ENCODE measurements around the gene FAT1. TPM values are rescaled to one million over a fixed set of nuclear protein-coding genes. Genes with fewer than 3 reads are reported as not detected.
"Not testable (repeated sequence)": the region's sequence is repeated elsewhere in the genome, so short reads cannot be mapped to it uniquely, and the experiment has no call there.

FAT1 gene
- total RNA-seq (215 TPM), polyA plus RNA-seq (40.8 TPM)

GRCh38 chr4:186723292-186724057 lies at the start of gene FAT1:
Gene FAT1 (minus strand): TSS chr4:186723856. CDS start chr4:186709827, 14,029 bp downstream.
- under 1% methylated on average over 112 of the region's 112 CpGs for WGBS
- H3K4me3 ChIP-seq (ENCODE audit: low read depth, low read length): peak within 1 kb of the TSS; percentile 74
- peak within 1 kb of the TSS; percentile 77 for H3K27ac ChIP-seq (ENCODE audit: low read depth)
- no peak for DNase-seq (ENCODE audit: extremely low spot score)
- no peaks in the 10 kb centered on the region for H3K36me3 ChIP-seq (ENCODE audit: insufficient read depth)
- no peaks in the 10 kb centered on the region for H3K4me1 ChIP-seq (ENCODE audit: insufficient read depth)

GRCh38 chr4:186772936-186773487 lies 49.4 kb upstream of the FAT1 start:
- Histone ChIP-seq H3K27ac (ENCODE audit: low read depth) (no peak overlapping the region), H3K4me3 (ENCODE audit: low read depth, low read length) (no peak overlapping the region), H3K36me3 (ENCODE audit: insufficient read depth) (peaks cover 1% of the 10 kb centered on the region), H3K4me1 (ENCODE audit: insufficient read depth) (no peaks in the 10 kb centered on the region)
- 76% methylated on average over 12 of the region's 12 CpGs for WGBS
- DNase-seq (ENCODE audit: extremely low spot score): no peak

GRCh38 chr4:186771624-186772023 lies 48.0 kb upstream of the FAT1 start:
- 45% methylated on average over 2 of the region's 2 CpGs for WGBS
- H3K4me3 ChIP-seq (ENCODE audit: low read depth, low read length): no peak overlapping the region
- H3K36me3 ChIP-seq (ENCODE audit: insufficient read depth): peaks cover 1% of the 10 kb centered on the region
- DNase-seq (ENCODE audit: extremely low spot score): no peak
- H3K4me1 ChIP-seq (ENCODE audit: insufficient read depth): no peaks in the 10 kb centered on the region
- no peak overlapping the region for H3K27ac ChIP-seq (ENCODE audit: low read depth)

GRCh38 chr4:186770481-186771175 lies 47.0 kb upstream of the FAT1 start:
- H3K4me1 ChIP-seq (ENCODE audit: insufficient read depth): no peaks in the 10 kb centered on the region
- no peak for DNase-seq (ENCODE audit: extremely low spot score)
- no peak overlapping the region for H3K27ac ChIP-seq (ENCODE audit: low read depth)
- peaks cover 1% of the 10 kb centered on the region for H3K36me3 ChIP-seq (ENCODE audit: insufficient read depth)
- H3K4me3 ChIP-seq (ENCODE audit: low read depth, low read length): no peak overlapping the region
- 79% methylated on average over 4 of the region's 4 CpGs for WGBS

- Histone ChIP-seq H3K4me3 (ENCODE audit: low read depth, low read length) (no peak overlapping the region), H3K27ac (ENCODE audit: low read depth) (no peak overlapping the region), H3K36me3 (ENCODE audit: insufficient read depth) (no peaks in the 10 kb centered on the region), H3K4me1 (ENCODE audit: insufficient read depth) (no peaks in the 10 kb centered on the region)
- no peak for DNase-seq (ENCODE audit: extremely low spot score)
- 93% methylated on average over 3 of the region's 4 CpGs for whole genome bisulfite sequencing
Observed at GRCh38 chr4:186767794-186768193, 44.1 kb upstream of the FAT1 start.

- no peaks in the 10 kb centered on the region for H3K4me1 ChIP-seq (ENCODE audit: insufficient read depth)
Observed at GRCh38 chr4:186765673-186766546, 42.3 kb upstream of the FAT1 start.

GRCh38 chr4:186765138-186765537 lies 41.5 kb upstream of the FAT1 start:
- Histone ChIP-seq H3K27ac (ENCODE audit: low read depth) (no peak overlapping the region), H3K4me1 (ENCODE audit: insufficient read depth) (no peaks in the 10 kb centered on the region), H3K36me3 (ENCODE audit: insufficient read depth) (no peaks in the 10 kb centered on the region), H3K4me3 (ENCODE audit: low read depth, low read length) (no peak overlapping the region)
- WGBS: 43% methylated on average over 9 of the region's 9 CpGs
- DNase-seq (ENCODE audit: extremely low spot score): no peak

More at GRCh38 chr4:186765673-186766546, 42.3 kb upstream of the FAT1 start:
- H3K27ac ChIP-seq (ENCODE audit: low read depth): no peak overlapping the region
- no peaks in the 10 kb centered on the region for H3K36me3 ChIP-seq (ENCODE audit: insufficient read depth)
- WGBS: 77% methylated on average over 18 of the region's 18 CpGs
- no peak overlapping the region for H3K4me3 ChIP-seq (ENCODE audit: low read depth, low read length)
- no peak for DNase-seq (ENCODE audit: extremely low spot score)

GRCh38 chr4:186764457-186764856 lies 40.8 kb upstream of the FAT1 start:
- no peak for DNase-seq (ENCODE audit: extremely low spot score)
- no peak overlapping the region for H3K4me3 ChIP-seq (ENCODE audit: low read depth, low read length)
- H3K4me1 ChIP-seq (ENCODE audit: insufficient read depth): no peaks in the 10 kb centered on the region
- WGBS: 94% methylated on average over 4 of the region's 4 CpGs
- no peak overlapping the region for H3K27ac ChIP-seq (ENCODE audit: low read depth)
- no peaks in the 10 kb centered on the region for H3K36me3 ChIP-seq (ENCODE audit: insufficient read depth)

- Histone ChIP-seq H3K36me3 (ENCODE audit: insufficient read depth) (no peaks in the 10 kb centered on the region), H3K27ac (ENCODE audit: low read depth) (no peak overlapping the region), H3K4me3 (ENCODE audit: low read depth, low read length) (no peak overlapping the region), H3K4me1 (ENCODE audit: insufficient read depth) (no peaks in the 10 kb centered on the region)
- 81% methylated on average over 4 of the region's 4 CpGs for WGBS
- no peak for DNase-seq (ENCODE audit: extremely low spot score)
Observed at GRCh38 chr4:186762865-186763264, 39.2 kb upstream of the FAT1 start.

GRCh38 chr4:186762361-186762760 lies 38.7 kb upstream of the FAT1 start:
- H3K4me3 ChIP-seq (ENCODE audit: low read depth, low read length): no peak overlapping the region
- no peaks in the 10 kb centered on the region for H3K4me1 ChIP-seq (ENCODE audit: insufficient read depth)
- H3K36me3 ChIP-seq (ENCODE audit: insufficient read depth): no peaks in the 10 kb centered on the region
- H3K27ac ChIP-seq (ENCODE audit: low read depth): no peak overlapping the region
- no peak for DNase-seq (ENCODE audit: extremely low spot score)
- 87% methylated on average over 2 of the region's 2 CpGs for WGBS

GRCh38 chr4:186761956-186762355 lies 38.3 kb upstream of the FAT1 start:
- not testable (repeated sequence) for H3K36me3 ChIP-seq (ENCODE audit: insufficient read depth); DNase-seq (ENCODE audit: extremely low spot score); H3K4me3 ChIP-seq (ENCODE audit: low read depth, low read length); H3K4me1 ChIP-seq (ENCODE audit: insufficient read depth); H3K27ac ChIP-seq (ENCODE audit: low read depth)
- 98% methylated on average over 2 of the region's 2 CpGs for WGBS

GRCh38 chr4:186761393-186761792 lies 37.7 kb upstream of the FAT1 start:
- no peaks in the 10 kb centered on the region for H3K4me1 ChIP-seq (ENCODE audit: insufficient read depth)
- WGBS: 95% methylated on average over 3 of the region's 3 CpGs
- no peak overlapping the region for H3K27ac ChIP-seq (ENCODE audit: low read depth)
- no peak for DNase-seq (ENCODE audit: extremely low spot score)
- no peaks in the 10 kb centered on the region for H3K36me3 ChIP-seq (ENCODE audit: insufficient read depth)
- no peak overlapping the region for H3K4me3 ChIP-seq (ENCODE audit: low read depth, low read length)

- Histone ChIP-seq H3K4me3 (ENCODE audit: low read depth, low read length) (no peak overlapping the region), H3K27ac (ENCODE audit: low read depth) (no peak overlapping the region), H3K36me3 (ENCODE audit: insufficient read depth) (no peaks in the 10 kb centered on the region), H3K4me1 (ENCODE audit: insufficient read depth) (no peaks in the 10 kb centered on the region)
- DNase-seq (ENCODE audit: extremely low spot score): no peak
- 85% methylated on average over 6 of the region's 6 CpGs for WGBS
Observed at GRCh38 chr4:186760576-186760975, 36.9 kb upstream of the FAT1 start.

Measured in urinary bladder (tissue), 4 donors.